ENCODE measurements around the gene PRKAG1.

Gene PRKAG1

GRCh38 chr12:48954061-48954460 lies 64.5 kb downstream of the PRKAG1 start:
- no peak for DNase-seq (ENCODE audit: low spot score)
- TF ChIP-seq CTCF (IDR thresholded peaks at IDR 0.05; ENCODE audit: extremely low read depth, insufficient read depth, missing control alignments), result no peak
- in situ Hi-C loops (cut with MboI; ENCODE audit: low pct_unique_long_range_greater_than_20kb, low sequenced_read_pairs, unreplicated experiment), result no loop called here

- in situ Hi-C loops (cut with MboI; ENCODE audit: low pct_unique_long_range_greater_than_20kb, low sequenced_read_pairs, unreplicated experiment), result no loop called here
- no peak for TF ChIP-seq CTCF (IDR thresholded peaks at IDR 0.05; ENCODE audit: extremely low read depth, insufficient read depth, missing control alignments)
- no peak for DNase-seq (ENCODE audit: low spot score)
These were observed 65.9 kb downstream of the PRKAG1 start for GRCh38 chr12:48952691-48953090.

All from GM13977 (cell line).